HG02571 (cell line): ENCODE data around the gene SPR.

Source experiments
- ATAC-seq: cut with Tn5 transposase; IDR thresholded peaks from one replicate; pipeline ENCODE4 v1.9.1; 2021; ENCODE audit warnings: mild to moderate bottlenecking, moderate library complexity; ENCODE audit not compliant: unreplicated experiment

The SPR gene

GRCh38 chr2:72887032-72887739, at the start of gene SPR:
Gene SPR, plus strand, starts transcription at chr2:72887408. Its CDS starts 25 bp downstream, at chr2:72887433.
- peak; percentile 81 for ATAC-seq

- no peak for ATAC-seq
Observed at GRCh38 chr2:72840066-72840465, 47.1 kb upstream of the SPR start.

GRCh38 chr2:72841462-72842125, 45.6 kb upstream of the SPR start:
- ATAC-seq: no peak

- ATAC-seq: no peak
Observed at GRCh38 chr2:72843301-72843700, 43.9 kb upstream of the SPR start.

- peak; percentile 89 for ATAC-seq
Observed at GRCh38 chr2:72846171-72847095, 40.8 kb upstream of the SPR start.

- no peak for ATAC-seq
Observed at GRCh38 chr2:72847534-72848315, 39.5 kb upstream of the SPR start.

GRCh38 chr2:72848436-72849137, 38.6 kb upstream of the SPR start:
- ATAC-seq: no peak

- no peak for ATAC-seq
Observed at GRCh38 chr2:72849138-72849462, 38.1 kb upstream of the SPR start.

GRCh38 chr2:72851333-72851732, 35.9 kb upstream of the SPR start:
- no peak for ATAC-seq

GRCh38 chr2:72859831-72860262, 27.4 kb upstream of the SPR start:
- ATAC-seq: no peak

- peak; percentile 92 for ATAC-seq
Observed at GRCh38 chr2:72862239-72862988, 24.8 kb upstream of the SPR start.

GRCh38 chr2:72863046-72863445, 24.2 kb upstream of the SPR start:
- no peak for ATAC-seq

GRCh38 chr2:72864500-72864899, 22.7 kb upstream of the SPR start:
- ATAC-seq: peak; percentile 48

- ATAC-seq: no peak
Observed at GRCh38 chr2:72871060-72871459, 16.1 kb upstream of the SPR start.

- ATAC-seq: no peak
Observed at GRCh38 chr2:72871880-72872279, 15.3 kb upstream of the SPR start.

GRCh38 chr2:72883356-72883962, 3.7 kb upstream of the SPR start:
- no peak for ATAC-seq

GRCh38 chr2:72886505-72887031, 640 bp upstream of the SPR start:
- no peak for ATAC-seq

GRCh38 chr2:72887740-72888437, 681 bp downstream of the SPR start:
- ATAC-seq: peak; percentile 36
